Measurements from ENCODE around the gene GAS1.

Gene GAS1

GRCh38 chr9:86938780-86939179 lies 8.5 kb downstream of the GAS1 start:
- Mint-ChIP-seq H3K9me3 (peaks cover 17% of the 10 kb centered on the region), H3K27ac (peak overlapping the region in 2 of 3 experiments; percentile 34 to 50), H3K4me1 (peaks cover 51% of the 10 kb centered on the region), H3K36me3 (ENCODE audit: low read depth) (peaks cover 2% of the 10 kb centered on the region), H3K4me3 (no peak overlapping the region), H3K27me3 (ENCODE audit: low read depth) (no peaks in the 10 kb centered on the region)
- no peak for TF ChIP-seq CTCF (IDR thresholded peaks at IDR 0.05; ENCODE audit: unreplicated experiment in 3 of 3)

GRCh38 chr9:86926145-86926544 lies 21.2 kb downstream of the GAS1 start:
- peaks cover 35% of the 10 kb centered on the region for H3K4me1 Mint-ChIP-seq
- peaks cover 4% of the 10 kb centered on the region for H3K27me3 Mint-ChIP-seq (ENCODE audit: low read depth)
- H3K36me3 Mint-ChIP-seq (ENCODE audit: low read depth) = peaks cover 3% of the 10 kb centered on the region
- no peak overlapping the region for H3K4me3 Mint-ChIP-seq
- no peak for TF ChIP-seq CTCF (IDR thresholded peaks at IDR 0.05; ENCODE audit: unreplicated experiment in 3 of 3)
- peak overlapping the region in 1 of 3 experiments; percentile 48 for H3K27ac Mint-ChIP-seq
- H3K9me3 Mint-ChIP-seq = peaks cover 19% of the 10 kb centered on the region

- no peak for TF ChIP-seq CTCF (IDR thresholded peaks at IDR 0.05; ENCODE audit: unreplicated experiment in 3 of 3)
- Mint-ChIP-seq H3K27ac (peak overlapping the region in 2 of 3 experiments; percentile 48 to 80), H3K9me3 (peaks cover 15% of the 10 kb centered on the region), H3K36me3 (ENCODE audit: low read depth) (peaks cover 3% of the 10 kb centered on the region), H3K4me3 (no peak overlapping the region), H3K4me1 (peaks cover 37% of the 10 kb centered on the region), H3K27me3 (ENCODE audit: low read depth) (peaks cover 4% of the 10 kb centered on the region)
These were observed 21.6 kb downstream of the GAS1 start for GRCh38 chr9:86925686-86926085.

GRCh38 chr9:86924206-86924605 lies 23.1 kb downstream of the GAS1 start:
- H3K36me3 Mint-ChIP-seq (ENCODE audit: low read depth) = peaks cover 3% of the 10 kb centered on the region
- peaks cover 42% of the 10 kb centered on the region for H3K4me1 Mint-ChIP-seq
- H3K9me3 Mint-ChIP-seq = peaks cover 10% of the 10 kb centered on the region
- H3K27ac Mint-ChIP-seq = no peak overlapping the region
- H3K4me3 Mint-ChIP-seq = no peak overlapping the region
- peaks cover 4% of the 10 kb centered on the region for H3K27me3 Mint-ChIP-seq (ENCODE audit: low read depth)
- TF ChIP-seq CTCF (IDR thresholded peaks at IDR 0.05; ENCODE audit: unreplicated experiment in 3 of 3) = no peak

GRCh38 chr9:86921151-86921923 lies 26.0 kb downstream of the GAS1 start:
- Mint-ChIP-seq H3K4me3 (peak overlapping the region in 1 of 3 experiments; percentile 59), H3K4me1 (peaks cover 47% of the 10 kb centered on the region), H3K27ac (peak overlapping the region; percentile 69 to 95 (median 86)), H3K36me3 (ENCODE audit: low read depth) (peaks cover 3% of the 10 kb centered on the region), H3K9me3 (no peaks in the 10 kb centered on the region), H3K27me3 (ENCODE audit: low read depth) (peaks cover 4% of the 10 kb centered on the region)
- no peak for TF ChIP-seq CTCF (IDR thresholded peaks at IDR 0.05; ENCODE audit: unreplicated experiment in 3 of 3)

- Mint-ChIP-seq H3K36me3 (ENCODE audit: low read depth) (no peaks in the 10 kb centered on the region), H3K4me1 (peaks cover 36% of the 10 kb centered on the region), H3K9me3 (peaks cover 10% of the 10 kb centered on the region), H3K27ac (no peak overlapping the region), H3K27me3 (ENCODE audit: low read depth) (no peaks in the 10 kb centered on the region), H3K4me3 (no peak overlapping the region)
- TF ChIP-seq CTCF (IDR thresholded peaks at IDR 0.05; ENCODE audit: unreplicated experiment in 3 of 3) = no peak
These were observed 28.8 kb downstream of the GAS1 start for GRCh38 chr9:86918556-86918955.

All from nephron (organoid).